GM10248 (cell line): ENCODE results near the gene TSPAN5.

Experiments
- CTCF ChIA-PET: fragments of 300-600 bp; sonication (Branson Sonifier 250); formaldehyde crosslinking; extraction: SDS; loops from one replicate; lab custom pipeline; 2021; ENCODE audit warnings: antibody characterized with exemption; lab: Yijun Ruan, JAX
- POLR2A ChIA-PET: fragments of 350-650 bp; sonication (Branson Sonifier 250); formaldehyde crosslinking; extraction: SDS; loops from one replicate; lab custom pipeline; 2020; ENCODE audit warnings: antibody characterized with exemption; lab: Yijun Ruan, JAX
- DNase-seq: peaks from one replicate; pipeline ENCODE4 v3.0.0; 2012; ENCODE audit errors: extremely low spot score
- CTCF ChIP-seq: IDR thresholded peaks from 2 replicates; pipeline ENCODE4 v1.5.1; 2012; ENCODE audit warnings: mild to moderate bottlenecking, low read depth; ENCODE audit errors: extremely low read depth, missing control alignments, control extremely low read depth

The TSPAN5 gene

GRCh38 chr4:98430708-98431403 is 227.6 kb downstream of the TSPAN5 start:
- TF ChIP-seq CTCF: no peak
- DNase-seq: no peak
- ChIA-PET POLR2A (no interaction called here), CTCF (interaction anchor here (1.2 kb wide), 3 partner anchors 9 to 13 kb away, joined by 4 to 6 read pairs (median 5); no protein-coding TSS in a partner anchor)

- ChIA-PET CTCF (interaction anchor here (1.1 to 1.4 kb wide), 2 partner anchors 9 to 10 kb away, joined by 4 to 8 read pairs; no protein-coding TSS in a partner anchor), POLR2A (interaction anchor here (0.7 kb wide), 1 partner anchor 578 kb away, joined by 14 read pairs; no protein-coding TSS in a partner anchor)
- no peak for TF ChIP-seq CTCF
- DNase-seq: no peak
These were observed 235.4 kb downstream of the TSPAN5 start for GRCh38 chr4:98423009-98423408.

- no peak for DNase-seq
- ChIA-PET POLR2A (no interaction called here), CTCF (no interaction called here)
- TF ChIP-seq CTCF: no peak
These were observed 237.3 kb downstream of the TSPAN5 start for GRCh38 chr4:98421111-98421510.
